NB4 (cell line): ENCODE data around the gene STX5.

Experiments used
- DNase-seq: peaks from one replicate; pipeline ENCODE4 v3.0.0; 2010; ENCODE audit warnings: low read depth
- H3K4me3 ChIP-seq: one replicate; pipeline ENCODE4 v1.5.1; 2011; ENCODE audit warnings: mild to moderate bottlenecking, low read depth, low read length, moderate library complexity
- MYC ChIP-seq: IDR thresholded peaks from 2 replicates; pipeline ENCODE4 v1.6.1; 2011; ENCODE audit warnings: low read depth, low read length
- POLR2A ChIP-seq: IDR thresholded peaks from 2 replicates; pipeline ENCODE4 v1.6.1; 2011; ENCODE audit warnings: mild to moderate bottlenecking; ENCODE audit not compliant: insufficient read length; ENCODE audit errors: extremely low read depth
- TF ChIP-seq, protein P1 (sequence below): IDR thresholded peaks from one replicate; pipeline ENCODE4 v1.5.1; 2012; ENCODE audit warnings: low read depth, low read length
- TF ChIP-seq, protein P2 (sequence below): IDR thresholded peaks from 2 replicates; pipeline ENCODE4 v1.6.1; 2011; ENCODE audit warnings: low read depth, low read length

The STX5 gene

DNA sequence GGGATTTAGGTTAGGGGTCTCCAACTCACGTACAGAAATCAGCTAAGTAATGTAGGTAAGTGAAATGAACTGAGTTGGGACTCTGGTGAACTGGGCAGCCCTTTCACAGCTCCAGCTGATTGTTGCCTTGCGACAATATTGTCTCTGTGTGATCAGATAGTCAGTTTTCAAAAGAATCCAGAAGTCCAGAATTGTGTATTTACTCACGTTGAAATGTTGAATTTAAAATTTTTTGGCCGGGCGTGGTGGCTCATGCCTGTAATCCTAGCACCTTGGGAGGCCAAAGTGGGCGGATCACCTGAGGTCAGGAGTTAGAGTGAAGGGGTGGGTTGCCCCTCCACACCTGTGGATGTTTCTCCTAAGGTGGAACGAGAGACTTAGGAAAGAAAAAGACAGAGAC lies 26.4 kb upstream of the STX5 start:
- no peak for TF ChIP-seq MYC
- TF ChIP-seq, protein P1, sequence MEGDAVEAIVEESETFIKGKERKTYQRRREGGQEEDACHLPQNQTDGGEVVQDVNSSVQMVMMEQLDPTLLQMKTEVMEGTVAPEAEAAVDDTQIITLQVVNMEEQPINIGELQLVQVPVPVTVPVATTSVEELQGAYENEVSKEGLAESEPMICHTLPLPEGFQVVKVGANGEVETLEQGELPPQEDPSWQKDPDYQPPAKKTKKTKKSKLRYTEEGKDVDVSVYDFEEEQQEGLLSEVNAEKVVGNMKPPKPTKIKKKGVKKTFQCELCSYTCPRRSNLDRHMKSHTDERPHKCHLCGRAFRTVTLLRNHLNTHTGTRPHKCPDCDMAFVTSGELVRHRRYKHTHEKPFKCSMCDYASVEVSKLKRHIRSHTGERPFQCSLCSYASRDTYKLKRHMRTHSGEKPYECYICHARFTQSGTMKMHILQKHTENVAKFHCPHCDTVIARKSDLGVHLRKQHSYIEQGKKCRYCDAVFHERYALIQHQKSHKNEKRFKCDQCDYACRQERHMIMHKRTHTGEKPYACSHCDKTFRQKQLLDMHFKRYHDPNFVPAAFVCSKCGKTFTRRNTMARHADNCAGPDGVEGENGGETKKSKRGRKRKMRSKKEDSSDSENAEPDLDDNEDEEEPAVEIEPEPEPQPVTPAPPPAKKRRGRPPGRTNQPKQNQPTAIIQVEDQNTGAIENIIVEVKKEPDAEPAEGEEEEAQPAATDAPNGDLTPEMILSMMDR = no peak
- TF ChIP-seq, protein P2, sequence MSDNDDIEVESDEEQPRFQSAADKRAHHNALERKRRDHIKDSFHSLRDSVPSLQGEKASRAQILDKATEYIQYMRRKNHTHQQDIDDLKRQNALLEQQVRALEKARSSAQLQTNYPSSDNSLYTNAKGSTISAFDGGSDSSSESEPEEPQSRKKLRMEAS = no peak
- TF ChIP-seq POLR2A = no peak
- DNase-seq = no peak
- peak overlapping the region; percentile 88 for H3K4me3 ChIP-seq

DNA sequence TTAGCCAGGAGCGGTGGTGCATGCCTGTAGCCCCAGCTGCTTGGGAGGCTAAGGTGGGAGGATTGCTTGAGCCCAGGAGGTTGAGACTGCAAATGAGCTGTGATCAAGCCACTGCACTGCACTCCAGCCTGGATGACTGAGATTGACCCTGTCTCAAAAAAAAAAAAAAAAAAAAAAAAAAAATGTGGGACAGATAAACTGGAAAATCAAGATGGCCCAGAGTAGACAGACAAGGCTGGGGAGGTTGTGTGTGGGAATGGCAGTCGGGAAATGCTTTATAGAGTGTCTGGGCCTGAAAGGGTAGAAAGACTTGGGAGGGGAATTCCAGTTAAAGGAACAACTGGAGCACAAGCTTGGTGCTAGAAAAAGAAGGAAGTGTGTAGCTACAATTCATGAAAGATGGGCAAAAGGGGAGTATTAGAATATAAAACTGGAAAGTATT lies 25.7 kb upstream of the STX5 start:
- DNase-seq = no peak
- peak overlapping the region; percentile 88 for H3K4me3 ChIP-seq
- TF ChIP-seq, protein P2 = no peak
- TF ChIP-seq, protein P1 = no peak
- TF ChIP-seq POLR2A (no peak), MYC (no peak)

DNA sequence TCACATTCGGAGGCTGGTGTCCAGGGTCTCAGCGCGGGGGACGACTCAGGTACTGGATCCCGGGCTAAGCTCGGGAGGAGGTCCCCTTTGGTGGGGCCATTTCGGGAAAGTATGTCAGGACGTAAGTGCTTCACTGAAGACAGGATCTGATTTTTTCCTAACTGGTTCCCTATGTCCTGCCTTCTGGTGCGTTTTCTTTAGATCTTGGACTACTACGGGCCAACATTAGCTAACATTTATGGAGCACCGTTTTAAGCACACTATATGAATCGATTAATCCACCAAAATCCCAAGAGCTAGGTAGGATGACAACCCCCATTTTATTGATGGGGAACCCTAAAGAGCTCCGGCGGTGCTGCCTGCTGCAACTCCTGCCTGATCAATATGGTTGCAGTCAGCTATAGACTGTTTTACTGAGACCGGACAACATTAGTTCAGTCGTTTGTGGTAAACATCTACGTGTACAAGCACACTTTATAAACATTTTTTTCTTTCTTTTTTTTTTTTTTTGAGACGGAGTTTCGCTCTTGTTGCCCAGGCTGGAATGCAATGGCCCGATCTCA lies 24.6 kb upstream of the STX5 start:
- TF ChIP-seq POLR2A (no peak), MYC (no peak)
- TF ChIP-seq, protein P1 = no peak
- TF ChIP-seq, protein P2 = no peak
- H3K4me3 ChIP-seq = peak overlapping the region; percentile 88
- peak; percentile 40 for DNase-seq

DNA sequence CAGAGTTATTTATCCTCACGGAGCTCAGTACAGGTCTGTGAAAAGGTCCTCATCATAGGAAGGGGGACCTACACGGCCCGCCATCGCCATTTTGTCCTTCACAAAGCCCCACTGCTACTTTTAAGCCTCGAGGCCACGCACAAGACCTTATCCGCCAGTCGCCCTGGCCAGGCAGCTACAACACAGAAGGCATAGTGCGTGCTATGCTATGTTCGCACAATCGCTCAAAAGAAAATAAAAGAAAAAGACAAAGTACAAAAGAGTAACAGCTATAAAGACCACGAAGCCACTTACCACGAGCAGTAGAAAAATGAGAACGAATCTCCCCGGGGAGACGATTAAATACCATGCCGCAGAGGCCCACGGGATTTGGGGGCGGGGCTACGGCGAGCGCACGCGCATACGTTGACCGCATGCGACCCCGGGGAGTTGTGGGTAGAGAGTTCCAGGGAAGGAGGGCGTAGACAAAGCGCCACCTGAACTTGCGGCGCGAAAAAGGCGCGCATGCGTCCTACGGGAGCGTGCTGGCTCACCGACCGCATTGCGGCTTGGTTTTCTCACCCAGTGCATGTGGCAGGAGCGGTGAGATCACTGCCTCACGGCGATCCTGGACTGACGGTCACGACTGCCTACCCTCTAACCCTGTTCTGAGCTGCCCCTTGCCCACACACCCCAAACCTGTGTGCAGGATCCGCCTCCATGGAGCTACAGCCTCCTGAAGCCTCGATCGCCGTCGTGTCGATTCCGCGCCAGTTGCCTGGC lies 23.9 kb upstream of the STX5 start:
- peak; percentile 99 for DNase-seq
- peak; percentile 100; the same call in 1 of the 2 replicates for TF ChIP-seq MYC
- TF ChIP-seq, protein P1 = no peak
- TF ChIP-seq, protein P2 = peak; percentile 99
- peak; percentile 100 for TF ChIP-seq POLR2A
- H3K4me3 ChIP-seq = peak overlapping the region; percentile 88

DNA sequence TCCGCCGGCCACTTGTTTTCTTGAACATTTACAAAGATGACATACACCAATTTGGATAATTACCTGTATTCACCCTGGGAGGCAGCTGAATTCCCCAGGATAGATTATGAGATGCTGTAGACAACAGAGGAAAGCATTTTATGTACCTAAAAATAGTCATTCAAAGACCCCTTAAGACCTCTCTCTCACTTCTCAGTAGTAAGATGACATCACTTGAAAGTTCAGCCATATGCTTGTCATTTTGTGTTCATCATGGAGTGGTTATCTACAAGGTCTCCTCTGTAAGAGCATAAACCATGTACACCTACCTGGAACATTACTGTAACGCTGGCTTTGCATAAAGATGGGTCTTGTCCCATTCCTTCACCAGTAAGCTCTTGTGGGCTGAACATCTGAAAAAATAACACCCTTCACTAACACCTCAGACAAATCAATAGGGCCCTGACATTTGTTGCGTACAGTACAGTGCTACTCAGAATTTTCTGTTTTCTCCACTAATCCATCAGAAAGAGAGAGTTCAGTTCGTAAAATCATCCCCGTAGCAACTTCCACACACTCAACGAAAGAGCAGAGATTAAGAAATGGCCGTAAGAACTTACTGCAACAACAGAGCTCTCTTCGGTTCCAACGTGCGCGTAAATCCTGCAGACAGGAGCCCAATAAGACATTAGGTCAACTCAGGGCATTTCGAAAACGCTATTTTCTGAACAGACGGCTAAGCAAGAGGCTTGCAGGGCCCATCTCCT lies 23.1 kb upstream of the STX5 start:
- H3K4me3 ChIP-seq = peak overlapping the region; percentile 88
- peak; percentile 33 for DNase-seq
- no peak for TF ChIP-seq POLR2A
- TF ChIP-seq, protein P1 = no peak
- no peak for TF ChIP-seq MYC
- TF ChIP-seq, protein P2 = no peak
